Stimulated activated CD4-positive, alpha-beta T cell treated with anti-CD3 and anti-CD28 coated beads, Interleukin-15, amount 100 ng/mL, for 1 hour (primary cell): Measurements from ENCODE around the gene C6orf136.

Source experiments
- DNase-seq, 2 donors: peaks; one replicate each; pipeline ENCODE4 v3.0.0-alpha.2; 2020; ENCODE audit warnings: low read depth in 1 of 2, low spot score in 1 of 2

Gene C6orf136

GRCh38 chr6:30646450-30647241 lies at the start of gene C6orf136:
Gene C6orf136 (plus strand): TSS chr6:30647133. CDS start chr6:30647232, 99 bp downstream.
- DNase-seq, result peak; percentile 86 to 89

GRCh38 chr6:30597315-30598144 lies 49.4 kb upstream of the C6orf136 start:
- DNase-seq, result peak; percentile 53 to 55

- DNase-seq, result no peak
Measured at GRCh38 chr6:30598912-30599624, 47.9 kb upstream of the C6orf136 start.

GRCh38 chr6:30599625-30600324 lies 47.2 kb upstream of the C6orf136 start:
- DNase-seq, result no peak

- DNase-seq, result no peak
Measured at GRCh38 chr6:30600451-30600961, 46.4 kb upstream of the C6orf136 start.

- no peak for DNase-seq
Measured at GRCh38 chr6:30601436-30601814, 45.5 kb upstream of the C6orf136 start.

GRCh38 chr6:30601815-30602641 lies 44.9 kb upstream of the C6orf136 start:
- DNase-seq, result no peak

- DNase-seq, result no peak
Measured at GRCh38 chr6:30603961-30604360, 43.0 kb upstream of the C6orf136 start.

- no peak for DNase-seq
Measured at GRCh38 chr6:30610065-30610464, 36.9 kb upstream of the C6orf136 start.

- DNase-seq, result no peak
Measured at GRCh38 chr6:30611150-30611855, 35.6 kb upstream of the C6orf136 start.

- no peak for DNase-seq
Measured at GRCh38 chr6:30611856-30612194, 35.1 kb upstream of the C6orf136 start.

GRCh38 chr6:30612213-30612612 lies 34.7 kb upstream of the C6orf136 start:
- no peak for DNase-seq

- DNase-seq, result no peak
Measured at GRCh38 chr6:30612687-30613248, 34.2 kb upstream of the C6orf136 start.

GRCh38 chr6:30613251-30614043 lies 33.5 kb upstream of the C6orf136 start:
- no peak for DNase-seq

GRCh38 chr6:30614044-30614842 lies 32.7 kb upstream of the C6orf136 start:
- no peak for DNase-seq

- DNase-seq, result peak; percentile 34 to 74
Measured at GRCh38 chr6:30614843-30615218, 32.1 kb upstream of the C6orf136 start.

- no peak for DNase-seq
Measured at GRCh38 chr6:30615219-30615957, 31.5 kb upstream of the C6orf136 start.
